ENCODE measurements around the gene IRX2.

IRX2 gene

GRCh38 chr5:2700876-2701275 lies 50.6 kb downstream of the IRX2 start:
- no peak overlapping the region for H2AFZ ChIP-seq (ENCODE audit: low read length)
- no peak overlapping the region for H3K9ac ChIP-seq (ENCODE audit: low read depth, low read length, poor library complexity, severe bottlenecking)
- no peaks in the 10 kb centered on the region for H3K79me2 ChIP-seq (ENCODE audit: insufficient read depth, low read length)
- no peaks in the 10 kb centered on the region for H3F3A ChIP-seq (ENCODE audit: low read depth)
- H3K9me3 ChIP-seq (ENCODE audit: insufficient read depth, low read depth, low read length), result peaks cover 10% of the 10 kb centered on the region; the same call in 1 of the 2 replicates
- no peak overlapping the region for H3K4me2 ChIP-seq (ENCODE audit: low read depth, low read length, poor library complexity, severe bottlenecking)
- no peaks in the 10 kb centered on the region for H3K4me1 ChIP-seq (ENCODE audit: insufficient read depth, low read length, poor library complexity, severe bottlenecking)
- no peaks in the 10 kb centered on the region for H3K27me3 ChIP-seq (ENCODE audit: insufficient read depth, low read length, poor library complexity, severe bottlenecking)
- H3K36me3 ChIP-seq (ENCODE audit: insufficient read depth, low read length), result no peaks in the 10 kb centered on the region
- H3K9me2 ChIP-seq (replicated peaks; ENCODE audit: low read depth, low read length), result no peaks in the 10 kb centered on the region
- H3K4me3 ChIP-seq (ENCODE audit: low read length, poor library complexity, severe bottlenecking), result no peak overlapping the region
- TF ChIP-seq CTCF (conservative IDR thresholded peaks at IDR 0.05; ENCODE audit: low read length) (no peak), EZH2phosphoT487 (IDR thresholded peaks at IDR 0.05; ENCODE audit: borderline replicate concordance) (no peak)
- no peaks in the 10 kb centered on the region for H4K20me1 ChIP-seq (ENCODE audit: insufficient read depth, low read length, poor library complexity, severe bottlenecking)

- Histone ChIP-seq H3K4me3 (ENCODE audit: low read length, poor library complexity, severe bottlenecking) (no peak overlapping the region), H3K36me3 (ENCODE audit: insufficient read depth, low read length) (no peaks in the 10 kb centered on the region), H3K9ac (ENCODE audit: low read depth, low read length, poor library complexity, severe bottlenecking) (no peak overlapping the region), H3F3A (ENCODE audit: low read depth) (no peaks in the 10 kb centered on the region), H3K4me1 (ENCODE audit: insufficient read depth, low read length, poor library complexity, severe bottlenecking) (no peaks in the 10 kb centered on the region), H3K79me2 (ENCODE audit: insufficient read depth, low read length) (no peaks in the 10 kb centered on the region), H3K4me2 (ENCODE audit: low read depth, low read length, poor library complexity, severe bottlenecking) (no peak overlapping the region), H3K9me3 (ENCODE audit: insufficient read depth, low read depth, low read length) (peaks cover 5% of the 10 kb centered on the region; the same call in 1 of the 2 replicates), H4K20me1 (ENCODE audit: insufficient read depth, low read length, poor library complexity, severe bottlenecking) (no peaks in the 10 kb centered on the region), H3K9me2 (replicated peaks; ENCODE audit: low read depth, low read length) (no peaks in the 10 kb centered on the region), H3K27me3 (ENCODE audit: insufficient read depth, low read length, poor library complexity, severe bottlenecking) (no peaks in the 10 kb centered on the region), H2AFZ (ENCODE audit: low read length) (no peak overlapping the region)
- TF ChIP-seq CTCF (conservative IDR thresholded peaks at IDR 0.05; ENCODE audit: low read length), result no peak
Measured at GRCh38 chr5:2699686-2700085, 51.8 kb downstream of the IRX2 start.

GRCh38 chr5:2699231-2699630 lies 52.2 kb downstream of the IRX2 start:
- Histone ChIP-seq H3K36me3 (ENCODE audit: insufficient read depth, low read length) (no peaks in the 10 kb centered on the region), H3K27me3 (ENCODE audit: insufficient read depth, low read length, poor library complexity, severe bottlenecking) (no peaks in the 10 kb centered on the region)
- TF ChIP-seq EZH2phosphoT487 (IDR thresholded peaks at IDR 0.05; ENCODE audit: borderline replicate concordance) (no peak), CTCF (conservative IDR thresholded peaks at IDR 0.05; ENCODE audit: low read length) (no peak)

More at GRCh38 chr5:2699231-2699630, 52.2 kb downstream of the IRX2 start:
- Histone ChIP-seq H3K4me2 (ENCODE audit: low read depth, low read length, poor library complexity, severe bottlenecking) (no peak overlapping the region), H2AFZ (ENCODE audit: low read length) (no peak overlapping the region), H3K9me2 (replicated peaks; ENCODE audit: low read depth, low read length) (no peaks in the 10 kb centered on the region), H3K79me2 (ENCODE audit: insufficient read depth, low read length) (no peaks in the 10 kb centered on the region), H3K9me3 (ENCODE audit: insufficient read depth, low read depth, low read length) (peaks cover 4% of the 10 kb centered on the region; the same call in 1 of the 2 replicates), H3K4me3 (ENCODE audit: low read length, poor library complexity, severe bottlenecking) (no peak overlapping the region), H4K20me1 (ENCODE audit: insufficient read depth, low read length, poor library complexity, severe bottlenecking) (no peaks in the 10 kb centered on the region), H3K9ac (ENCODE audit: low read depth, low read length, poor library complexity, severe bottlenecking) (no peak overlapping the region), H3F3A (ENCODE audit: low read depth) (no peaks in the 10 kb centered on the region), H3K4me1 (ENCODE audit: insufficient read depth, low read length, poor library complexity, severe bottlenecking) (no peaks in the 10 kb centered on the region)
